Neural progenitor cell (in vitro differentiated cells): Measurements from ENCODE around the gene LRRC40. TPM values are rescaled to one million over a fixed set of nuclear protein-coding genes. Genes with fewer than 3 reads are reported as not detected.

Experiments
- DNase-seq: peaks from one replicate; pipeline ENCODE4 v3.0.0-alpha.2; 2016; ENCODE audit warnings: low spot score
- H2AFZ ChIP-seq: fragments of 200-600 bp; sonication (generic); replicated peaks from 2 replicates; pipeline ENCODE4 v1.6.1; 2016; ENCODE audit warnings: antibody characterized with exemption
- H3F3A ChIP-seq: fragments of 200-600 bp; sonication (generic); 2 replicates; pipeline ENCODE4 v1.6.1; 2016; ENCODE audit warnings: antibody characterized with exemption, low read depth
- H3K27ac ChIP-seq: fragments of 200-600 bp; sonication (generic); 2 replicates; pipeline ENCODE4 v1.5.1; 2016; ENCODE audit warnings: mild to moderate bottlenecking
- H3K27me3 ChIP-seq: fragments of 200-600 bp; sonication (generic); 2 replicates; pipeline ENCODE4 v1.6.1; 2016; ENCODE audit warnings: mild to moderate bottlenecking, moderate library complexity
- H3K36me3 ChIP-seq: fragments of 200-600 bp; sonication (generic); 2 replicates; pipeline ENCODE4 v1.5.1; 2016
- H3K4me1 ChIP-seq: fragments of 200-600 bp; sonication (generic); 2 replicates; pipeline ENCODE4 v1.6.1; 2016; ENCODE audit warnings: mixed run types
- H3K4me2 ChIP-seq: fragments of 200-600 bp; sonication (generic); 2 replicates; pipeline ENCODE4 v1.6.1; 2016
- H3K4me3 ChIP-seq: fragments of 200-600 bp; sonication (generic); 2 replicates; pipeline ENCODE4 v1.5.1; 2016
- H3K79me2 ChIP-seq: fragments of 200-600 bp; sonication (generic); 2 replicates; pipeline ENCODE4 v1.6.1; 2016; ENCODE audit warnings: low read depth
- H3K9ac ChIP-seq: fragments of 200-600 bp; sonication (generic); 2 replicates; pipeline ENCODE4 v1.6.1; 2016
- H3K9me3 ChIP-seq: fragments of 200-600 bp; sonication (generic); 2 replicates; pipeline ENCODE4 v1.5.1; 2016; ENCODE audit warnings: low read depth
- H4K20me1 ChIP-seq: fragments of 200-600 bp; sonication (generic); 2 replicates; pipeline ENCODE4 v1.6.1; 2016; ENCODE audit warnings: low read depth
- H3K27ac Mint-ChIP-seq: 3 replicates; pipeline ENCODE4 v1.8.0; 2021; ENCODE audit warnings: mixed read lengths
- H3K27me3 Mint-ChIP-seq: 2 replicates; pipeline ENCODE4 v1.8.0; 2022; ENCODE audit warnings: low read depth, mild to moderate bottlenecking, inconsistent platforms, moderate library complexity, mixed read lengths; ENCODE audit not compliant: insufficient read depth
- H3K36me3 Mint-ChIP-seq: 3 replicates; pipeline ENCODE4 v1.8.0; 2021; ENCODE audit warnings: mixed read lengths
- H3K4me1 Mint-ChIP-seq: 3 replicates; pipeline ENCODE4 v1.8.0; 2021; ENCODE audit warnings: mixed read lengths
- H3K4me3 Mint-ChIP-seq: 3 replicates; pipeline ENCODE4 v1.8.0; 2021; ENCODE audit warnings: mild to moderate bottlenecking, moderate library complexity, mixed read lengths
- H3K9me3 Mint-ChIP-seq: 3 replicates; pipeline ENCODE4 v1.8.0; 2020; ENCODE audit warnings: mixed read lengths
- CTCF ChIP-seq: fragments of 200-600 bp; sonication (generic); IDR thresholded peaks from 2 replicates; pipeline ENCODE4 v1.5.1; 2017; ENCODE audit warnings: antibody characterized with exemption, mild to moderate bottlenecking
- EZH2 ChIP-seq: fragments of 200-600 bp; sonication (generic); IDR thresholded peaks from 2 replicates; pipeline ENCODE4 v1.6.1; 2017; ENCODE audit warnings: antibody characterized with exemption, mild to moderate bottlenecking, moderate library complexity
- EZH2phosphoT487 ChIP-seq: fragments of 200-600 bp; sonication (generic); IDR thresholded peaks from 2 replicates; pipeline ENCODE4 v1.6.1; 2017; ENCODE audit warnings: antibody characterized with exemption
- small RNA-seq: library from RNA; depleted of rRNA; stranded (forward); fragments of <200 nt; gene quantifications from one replicate; pipeline ENCODE3, GENCODE V24; 2015
- total RNA-seq: library from RNA; depleted of rRNA; stranded (reverse); fragments of >200 nt; gene quantifications from 2 replicates; pipeline ENCODE4 v1.2.3, GENCODE V29; 2015; ENCODE audit warnings: low replicate concordance

LRRC40 gene
- total RNA-seq, 1 donor from 2014 or later: 88.1 TPM

- H3K4me1 ChIP-seq: no peaks in the 10 kb centered on the region
- no peak overlapping the region for H3K4me2 ChIP-seq
- no peak for DNase-seq
- no peaks in the 10 kb centered on the region for H3K36me3 ChIP-seq
- Mint-ChIP-seq H3K9me3 (no peaks in the 10 kb centered on the region), H3K4me3 (no peak overlapping the region), H3K27ac (no peak overlapping the region), H3K4me1 (no peaks in the 10 kb centered on the region), H3K36me3 (no peaks in the 10 kb centered on the region), H3K27me3 (no peaks in the 10 kb centered on the region)
- no peaks in the 10 kb centered on the region for H3K79me2 ChIP-seq
- TF ChIP-seq EZH2 (no peak), CTCF (no peak), EZH2phosphoT487 (no peak)
- no peak overlapping the region for H3K27ac ChIP-seq
- no peaks in the 10 kb centered on the region for H3K9me3 ChIP-seq
- no peak overlapping the region for H3K4me3 ChIP-seq
- no peaks in the 10 kb centered on the region for H4K20me1 ChIP-seq
- H3K27me3 ChIP-seq: no peaks in the 10 kb centered on the region
- no peak overlapping the region for H2AFZ ChIP-seq
- no peaks in the 10 kb centered on the region for H3F3A ChIP-seq
- H3K9ac ChIP-seq: no peak overlapping the region
Observed at GRCh38 chr1:70101774-70102173, 103.6 kb downstream of the LRRC40 start.

GRCh38 chr1:70101231-70101630 lies 104.1 kb downstream of the LRRC40 start:
- H3K79me2 ChIP-seq: no peaks in the 10 kb centered on the region
- no peak overlapping the region for H2AFZ ChIP-seq
- H3K27me3 Mint-ChIP-seq: no peaks in the 10 kb centered on the region
- no peaks in the 10 kb centered on the region for H3K36me3 Mint-ChIP-seq
- no peak overlapping the region for H3K4me3 Mint-ChIP-seq
- H3K9ac ChIP-seq: no peak overlapping the region
- no peak overlapping the region for H3K4me2 ChIP-seq
- H3F3A ChIP-seq: no peaks in the 10 kb centered on the region
- no peak overlapping the region for H3K27ac ChIP-seq
- no peak for DNase-seq
- no peaks in the 10 kb centered on the region for H3K9me3 ChIP-seq
- no peaks in the 10 kb centered on the region for H3K9me3 Mint-ChIP-seq
- H3K4me3 ChIP-seq: no peak overlapping the region
- TF ChIP-seq EZH2 (no peak), CTCF (no peak), EZH2phosphoT487 (no peak)
- H3K4me1 ChIP-seq: no peaks in the 10 kb centered on the region
- no peaks in the 10 kb centered on the region for H4K20me1 ChIP-seq
- no peaks in the 10 kb centered on the region for H3K27me3 ChIP-seq
- no peak overlapping the region for H3K27ac Mint-ChIP-seq
- no peaks in the 10 kb centered on the region for H3K36me3 ChIP-seq
- H3K4me1 Mint-ChIP-seq: no peaks in the 10 kb centered on the region

Small RNA genes lying within 50 kb of the gene (small RNA-seq; reads per million reads assigned to genes)
- not detected for gene RN7SL242P

Other genes with a start within 250 kb of the LRRC40 start
- 251 and 281 TPM in 2 replicates for gene SRSF11, start 15.8 kb upstream of the LRRC40 start, total RNA-seq
- 27.6 and 45.7 TPM in 2 replicates for gene ANKRD13C, start 149.1 kb upstream of the LRRC40 start, total RNA-seq
- 16.0 and 18.6 TPM in 2 replicates for gene CTH, start 205.7 kb upstream of the LRRC40 start, total RNA-seq